Right hindlimb (tissue), 1 donor: Measurements from ENCODE around the gene CMC2.

ENCODE experiments used
- DNase-seq: peaks from one replicate; pipeline ENCODE4 v3.0.0-alpha.2; 2018

CMC2 gene

GRCh38 chr16:81006813-81007695 lies at the start of gene CMC2, which contains the start of gene CENPN:
TSS of gene CMC2 (minus strand) at chr16:81006885. CDS start at chr16:80997394, 9,491 bp downstream.
TSS of gene CENPN (plus strand) at chr16:81007214. CDS start at chr16:81011940, 4,726 bp downstream.
- peak; percentile 99 for DNase-seq

DNA sequence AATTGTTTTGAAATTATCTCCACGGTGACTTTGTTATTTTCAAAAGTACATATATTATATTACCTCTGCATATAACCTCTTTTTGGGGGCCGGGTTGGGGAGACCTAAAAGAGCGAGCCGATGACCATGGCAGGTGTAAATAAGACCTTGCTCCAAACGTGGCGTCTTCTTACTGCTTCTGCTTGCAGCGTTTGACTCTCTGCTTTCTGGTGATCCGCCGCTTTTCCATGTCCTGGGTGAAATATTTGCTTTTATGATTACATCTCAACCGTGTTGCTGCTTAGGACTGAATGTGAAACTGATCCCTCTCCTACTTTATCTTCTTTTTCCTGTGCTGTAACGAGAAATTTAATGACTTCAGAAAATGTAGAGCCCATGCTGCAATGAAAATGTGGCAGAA lies 47.1 kb upstream of the CMC2 start:
- no peak for DNase-seq

- DNase-seq = no peak
These were observed 36.1 kb upstream of the CMC2 start for GRCh38 chr16:81042821-81043220.

DNA sequence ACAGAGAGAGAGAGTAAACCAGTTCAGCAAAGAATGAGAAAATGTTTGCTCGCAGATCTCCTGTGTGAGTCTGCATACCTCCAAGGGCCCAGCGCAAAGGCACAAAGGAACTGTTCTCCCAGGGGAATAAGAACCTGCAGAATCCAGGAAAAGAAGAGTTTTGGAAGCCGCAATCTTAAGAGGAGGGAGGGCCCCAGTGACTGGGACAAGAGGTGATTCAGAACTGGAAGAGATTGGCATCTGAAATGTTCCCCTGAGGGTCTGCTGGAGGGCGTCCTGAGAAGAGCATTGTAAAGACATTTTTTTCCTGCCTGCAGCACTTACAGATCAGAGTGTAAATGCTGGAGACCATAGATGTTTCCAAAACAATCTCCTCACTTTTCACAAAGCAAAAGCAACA lies 35.0 kb upstream of the CMC2 start:
- DNase-seq = no peak

DNA sequence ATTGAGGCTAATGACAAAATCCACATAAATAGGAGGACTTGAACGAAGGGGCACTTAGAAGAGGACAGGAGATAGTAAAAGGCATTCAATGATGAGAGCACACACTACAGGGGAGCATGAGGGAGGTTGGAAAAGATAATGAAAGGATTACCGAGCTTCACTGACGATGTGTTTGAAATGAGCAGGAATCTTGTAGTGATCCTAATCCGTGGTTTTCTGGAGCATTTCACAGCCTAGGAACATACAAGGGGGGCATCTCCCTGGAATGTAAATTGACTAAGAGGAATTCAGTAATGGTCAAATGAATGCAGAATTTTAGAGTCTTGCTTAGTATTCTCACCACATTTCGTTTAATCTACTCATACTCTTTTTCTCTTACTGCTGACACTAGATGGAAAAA lies 34.2 kb upstream of the CMC2 start:
- DNase-seq = no peak

- no peak for DNase-seq
These were observed 33.4 kb upstream of the CMC2 start for GRCh38 chr16:81040131-81040530.

GRCh38 chr16:81036751-81037350 lies 30.2 kb upstream of the CMC2 start:
- peak; percentile 24 for DNase-seq

DNA sequence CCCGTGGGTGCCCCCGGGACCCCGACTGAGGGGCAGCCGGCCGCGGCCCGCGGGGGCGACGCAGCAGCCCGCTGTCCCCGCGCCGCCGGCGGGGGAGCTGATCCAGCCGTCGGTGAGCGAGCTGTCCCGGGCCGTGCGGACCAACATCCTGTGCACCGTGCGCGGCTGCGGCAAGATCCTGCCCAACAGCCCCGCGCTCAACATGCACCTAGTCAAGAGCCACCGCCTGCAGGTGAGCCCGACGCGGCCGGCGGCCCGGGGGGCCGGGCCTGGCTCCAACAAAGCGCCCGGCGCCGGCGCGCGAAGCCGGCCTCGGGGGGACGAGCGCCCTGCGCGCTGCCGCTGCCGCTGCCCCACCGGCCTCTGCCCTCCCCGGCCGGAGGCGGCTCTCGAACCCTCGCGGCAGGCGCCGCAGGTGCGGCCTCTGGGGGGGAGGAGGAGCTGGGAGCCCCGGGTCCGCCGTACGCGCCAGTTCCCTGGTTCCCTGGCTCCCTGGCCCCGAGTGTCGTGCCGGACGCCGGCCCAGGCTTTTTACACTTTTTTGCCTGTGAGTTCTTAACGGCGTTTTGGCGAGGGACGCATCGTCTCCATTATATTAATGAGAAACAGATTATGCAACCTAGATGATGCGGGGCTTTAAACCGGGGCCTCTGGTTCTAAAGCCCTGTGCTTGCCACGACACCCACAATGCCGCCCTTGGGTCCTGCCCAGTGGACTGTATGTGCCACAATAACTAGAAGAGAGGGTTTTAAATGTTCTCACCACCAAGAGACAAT lies 29.5 kb upstream of the CMC2 start:
- DNase-seq = peak; percentile 41

DNA sequence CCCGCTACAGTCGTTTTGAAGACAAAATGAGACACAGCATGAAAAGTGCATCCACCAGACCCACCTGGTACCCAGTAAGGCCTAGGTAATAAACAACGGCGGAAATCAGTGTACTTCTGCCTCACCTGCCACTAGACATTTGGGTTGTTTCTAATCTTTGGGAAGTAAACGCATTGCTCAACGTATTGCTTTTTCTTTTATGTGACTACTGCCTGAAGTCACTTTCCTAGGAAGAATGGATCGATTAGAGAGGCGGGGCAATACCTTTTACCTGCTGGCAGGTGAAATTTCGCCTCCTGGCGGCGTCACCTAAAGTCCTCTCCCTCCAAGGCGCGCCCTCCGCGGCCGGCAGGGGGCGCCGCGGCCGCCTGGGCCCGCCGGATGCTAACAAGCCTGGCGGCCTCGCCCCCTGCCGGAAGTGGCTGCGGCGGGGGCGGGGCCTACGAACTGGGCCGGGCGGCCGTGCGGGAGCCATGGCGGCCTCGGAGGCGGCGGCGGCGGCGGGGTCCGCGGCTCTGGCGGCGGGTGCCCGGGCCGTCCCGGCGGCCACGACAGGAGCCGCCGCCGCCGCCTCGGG lies 28.8 kb upstream of the CMC2 start, which contains the start of gene ATMIN:
ATMIN (plus strand) TSS at position 445 of the 577 bp plus-strand sequence; CDS start at position 474, 29 bp downstream.
- peak; percentile 88 for DNase-seq

GRCh38 chr16:81029930-81030604 lies 23.4 kb upstream of the CMC2 start:
- DNase-seq = no peak

DNA sequence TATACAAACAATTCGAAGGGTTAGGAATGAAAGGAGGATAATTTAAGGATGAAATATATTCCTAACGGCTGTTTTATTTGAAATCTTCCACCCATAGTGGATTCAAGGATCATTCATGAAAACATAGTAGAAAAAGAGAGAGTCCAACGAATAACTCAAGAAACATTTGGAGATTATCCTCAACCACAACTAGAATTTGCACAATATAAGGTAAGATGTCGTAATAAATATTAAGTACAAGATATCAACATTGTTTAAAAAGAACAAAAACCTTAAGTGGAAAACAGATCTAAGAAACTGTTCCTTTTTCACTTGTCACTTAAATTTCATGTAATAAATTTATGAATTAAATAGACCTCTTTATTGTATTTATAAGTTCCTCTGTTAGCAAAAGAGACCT lies 19.7 kb upstream of the CMC2 start:
- DNase-seq = no peak

DNA sequence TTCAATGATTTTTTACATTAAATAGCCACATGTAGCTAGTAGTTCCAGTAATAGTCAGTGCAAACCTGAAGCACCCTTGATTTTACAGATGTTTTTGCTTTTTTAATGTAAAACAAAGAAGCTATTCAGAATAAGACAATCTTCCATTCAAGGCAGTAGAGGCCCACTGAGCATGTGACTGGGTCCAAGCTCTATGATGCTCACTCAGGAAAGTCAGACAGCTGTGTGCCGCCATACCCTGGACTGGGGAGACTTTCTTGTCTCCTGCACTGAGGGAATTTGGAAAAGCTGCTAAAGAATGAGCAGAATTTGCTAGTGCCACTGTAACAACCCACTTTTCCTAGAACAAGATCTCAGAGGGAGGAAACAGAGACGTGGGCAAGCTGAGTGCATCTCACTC lies 11.8 kb upstream of the CMC2 start:
- no peak for DNase-seq

DNA sequence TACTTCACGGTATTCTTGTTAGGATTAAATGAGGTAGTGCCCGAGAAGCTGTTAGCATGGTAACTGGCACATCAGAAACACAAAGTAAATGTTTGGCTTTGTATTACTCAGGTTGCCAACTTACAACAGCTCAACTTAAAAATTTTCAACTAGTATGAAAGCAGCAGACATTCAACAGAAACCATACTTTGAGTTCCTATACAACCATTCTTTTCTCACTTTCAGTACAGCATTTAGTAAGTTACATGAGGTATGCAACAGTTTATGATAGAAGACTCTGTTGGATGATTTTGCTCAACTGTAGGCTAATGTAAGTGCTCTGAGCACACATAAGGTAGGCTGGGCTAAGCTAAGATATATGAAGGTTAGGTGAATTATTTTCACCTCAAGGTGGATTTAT lies 8.0 kb upstream of the CMC2 start:
- DNase-seq = no peak

DNA sequence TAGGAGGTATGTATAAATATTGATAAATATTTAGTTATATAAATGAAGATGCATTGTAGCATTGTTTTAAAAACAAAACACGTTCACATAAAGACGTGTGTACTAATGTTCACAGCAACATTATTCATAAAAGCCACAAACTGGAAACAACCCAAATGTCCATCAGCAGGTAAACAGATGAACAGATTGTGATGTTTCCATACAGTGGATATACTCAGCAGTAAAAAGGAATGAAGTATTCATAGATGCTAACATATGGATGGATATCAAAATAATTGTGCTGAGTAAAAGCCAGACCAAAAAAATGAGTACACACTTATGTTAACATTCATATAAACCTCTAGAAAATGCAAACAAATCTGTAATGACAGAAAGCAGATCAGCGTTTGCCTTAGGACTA lies 6.3 kb upstream of the CMC2 start:
- DNase-seq = no peak

- no peak for DNase-seq
These were observed 1.8 kb upstream of the CMC2 start for GRCh38 chr16:81008505-81008789.

- peak; percentile 81 for DNase-seq
These were observed 373 bp downstream of the CMC2 start for GRCh38 chr16:81006211-81006812.

DNA sequence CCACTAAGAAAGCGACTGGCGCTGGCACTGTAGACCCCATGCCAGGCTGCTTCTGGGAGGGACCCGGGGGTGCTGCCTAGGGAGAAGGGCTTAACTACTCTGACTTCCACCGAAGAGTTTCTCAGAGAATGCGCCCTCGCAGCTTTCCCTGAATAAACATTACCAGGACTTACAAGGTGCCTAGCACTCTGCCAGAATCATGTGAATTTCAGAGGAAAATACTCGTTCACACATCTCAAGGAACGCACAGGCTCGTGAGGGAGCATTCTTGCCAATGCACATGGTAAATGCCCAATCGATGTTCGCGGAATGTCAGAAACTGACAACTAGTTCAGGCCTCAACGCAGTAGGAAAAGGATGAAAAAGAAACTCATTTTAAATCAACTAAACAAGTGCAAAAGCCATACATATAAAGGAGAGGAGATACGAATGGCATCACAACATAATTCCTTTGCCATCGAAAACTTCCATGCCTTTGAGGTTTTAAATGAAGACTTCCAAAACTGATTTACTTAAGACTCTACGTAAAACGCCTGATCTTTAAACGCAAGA lies 999 bp downstream of the CMC2 start:
- DNase-seq = no peak

- DNase-seq = no peak
These were observed 1.9 kb downstream of the CMC2 start for GRCh38 chr16:81004646-81005353.

DNA sequence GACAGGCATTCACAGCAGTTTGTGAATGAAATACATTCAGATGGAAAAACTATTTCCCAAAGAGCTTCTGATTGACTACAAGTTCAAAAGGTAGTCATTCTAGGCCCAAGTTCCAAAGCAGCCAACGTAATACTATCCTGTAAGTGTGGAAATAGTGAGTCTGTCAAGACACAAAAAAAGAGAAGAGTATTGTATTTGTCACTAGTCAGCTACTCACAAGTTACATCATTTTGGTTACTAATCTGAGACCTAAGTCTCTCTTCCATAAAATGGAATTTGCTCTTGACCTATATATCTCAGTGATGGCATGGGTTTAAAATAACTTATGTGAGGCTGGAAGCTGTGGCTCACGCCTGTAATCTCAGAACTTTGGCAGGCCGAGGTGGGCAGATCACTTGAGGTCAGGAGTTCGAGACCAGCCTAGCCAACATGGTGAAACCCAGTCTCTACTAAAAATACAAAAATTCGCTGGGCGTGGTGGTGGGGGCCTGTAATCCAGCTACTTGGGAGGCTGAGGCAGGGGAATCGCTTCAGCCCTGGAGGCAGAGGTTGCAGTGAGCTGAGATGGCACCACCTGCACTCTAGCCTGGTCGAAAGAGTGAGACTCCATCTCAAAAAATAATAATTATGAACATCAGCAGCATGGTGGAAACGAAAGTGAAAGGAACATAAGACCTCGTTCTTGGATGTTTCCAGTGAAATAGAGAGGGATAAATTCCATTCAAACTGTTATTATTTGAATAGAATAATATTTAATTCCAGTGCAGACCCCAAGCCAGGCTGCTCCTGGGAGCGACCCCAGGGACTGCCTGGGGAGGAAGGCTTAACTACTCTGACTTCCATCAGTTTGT lies 2.9 kb downstream of the CMC2 start:
- DNase-seq = no peak

GRCh38 chr16:81003064-81003463 lies 3.6 kb downstream of the CMC2 start:
- no peak for DNase-seq
